ENCODE data around the gene NEK5.
"Not testable (repeated sequence)": the region's sequence is repeated elsewhere in the genome, so short reads cannot be mapped to it uniquely, and the experiment has no call there.

Gene NEK5

GRCh38 chr13:52109116-52109670 is 19.7 kb downstream of the NEK5 start:
- no peak for FAIRE-seq
- TF ChIP-seq, protein P1, sequence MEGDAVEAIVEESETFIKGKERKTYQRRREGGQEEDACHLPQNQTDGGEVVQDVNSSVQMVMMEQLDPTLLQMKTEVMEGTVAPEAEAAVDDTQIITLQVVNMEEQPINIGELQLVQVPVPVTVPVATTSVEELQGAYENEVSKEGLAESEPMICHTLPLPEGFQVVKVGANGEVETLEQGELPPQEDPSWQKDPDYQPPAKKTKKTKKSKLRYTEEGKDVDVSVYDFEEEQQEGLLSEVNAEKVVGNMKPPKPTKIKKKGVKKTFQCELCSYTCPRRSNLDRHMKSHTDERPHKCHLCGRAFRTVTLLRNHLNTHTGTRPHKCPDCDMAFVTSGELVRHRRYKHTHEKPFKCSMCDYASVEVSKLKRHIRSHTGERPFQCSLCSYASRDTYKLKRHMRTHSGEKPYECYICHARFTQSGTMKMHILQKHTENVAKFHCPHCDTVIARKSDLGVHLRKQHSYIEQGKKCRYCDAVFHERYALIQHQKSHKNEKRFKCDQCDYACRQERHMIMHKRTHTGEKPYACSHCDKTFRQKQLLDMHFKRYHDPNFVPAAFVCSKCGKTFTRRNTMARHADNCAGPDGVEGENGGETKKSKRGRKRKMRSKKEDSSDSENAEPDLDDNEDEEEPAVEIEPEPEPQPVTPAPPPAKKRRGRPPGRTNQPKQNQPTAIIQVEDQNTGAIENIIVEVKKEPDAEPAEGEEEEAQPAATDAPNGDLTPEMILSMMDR (IDR thresholded peaks at IDR 0.05; ENCODE audit: insufficient read depth, missing control alignments), result no peak
- no peak for DNase-seq (ENCODE audit: insufficient read length, low spot score)

- FAIRE-seq, result no peak
- no peak for DNase-seq (ENCODE audit: insufficient read length, low spot score)
- TF ChIP-seq, protein P1 (IDR thresholded peaks at IDR 0.05; ENCODE audit: insufficient read depth, missing control alignments), result no peak
Observed at GRCh38 chr13:52105841-52106240, 23.0 kb downstream of the NEK5 start.

DNA sequence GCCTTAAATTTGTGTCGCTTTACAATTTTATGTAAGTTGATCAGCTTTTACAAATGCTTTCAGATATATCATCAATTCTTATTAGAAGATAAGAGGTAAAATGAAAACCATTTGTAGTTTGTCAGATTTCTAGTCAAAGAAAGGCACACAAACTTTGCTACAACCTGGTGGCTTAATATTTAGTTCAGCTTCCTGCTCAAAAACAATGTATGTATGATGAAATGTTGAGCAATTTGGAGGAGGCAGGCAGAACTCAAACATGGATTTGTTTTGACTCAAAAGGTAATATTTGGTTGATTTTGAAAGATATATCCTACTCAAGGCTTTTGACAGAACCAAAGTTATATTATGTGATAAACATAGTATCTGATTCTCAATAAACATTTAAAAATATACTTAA is 24.2 kb downstream of the NEK5 start:
- TF ChIP-seq, protein P1 (IDR thresholded peaks at IDR 0.05; ENCODE audit: insufficient read depth, missing control alignments), result no peak
- FAIRE-seq, result no peak
- DNase-seq (ENCODE audit: insufficient read length, low spot score), result no peak

GRCh38 chr13:52103386-52103785 is 25.5 kb downstream of the NEK5 start:
- TF ChIP-seq, protein P1 (IDR thresholded peaks at IDR 0.05; ENCODE audit: insufficient read depth, missing control alignments), result no peak
- DNase-seq (ENCODE audit: insufficient read length, low spot score) (no peak), FAIRE-seq (no peak)

- DNase-seq (ENCODE audit: insufficient read length, low spot score); FAIRE-seq: not testable (repeated sequence)
Observed at GRCh38 chr13:52102423-52102822, 26.4 kb downstream of the NEK5 start.

DNA sequence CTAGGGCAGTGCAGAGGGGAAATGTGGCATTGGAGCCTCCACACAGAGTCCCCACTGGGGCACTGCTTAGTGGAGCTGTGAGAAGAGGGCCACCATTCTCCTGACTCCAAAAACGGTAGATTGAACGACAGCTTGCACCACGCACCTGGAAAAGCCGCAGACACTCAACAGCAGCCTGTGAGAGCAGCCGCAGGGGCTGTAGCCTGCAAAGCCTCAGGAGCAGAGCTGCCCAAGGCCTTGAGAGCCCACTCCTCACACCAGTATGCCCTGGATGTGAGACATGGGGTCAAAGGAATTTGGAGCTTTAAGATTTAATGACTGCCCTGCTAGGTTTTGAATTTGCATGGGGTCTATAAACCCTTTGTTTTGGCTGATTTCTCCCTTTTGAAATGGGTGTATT is 31.7 kb downstream of the NEK5 start:
- TF ChIP-seq, protein P1 (IDR thresholded peaks at IDR 0.05; ENCODE audit: insufficient read depth, missing control alignments), result no peak
- FAIRE-seq, result no peak
- DNase-seq (ENCODE audit: insufficient read length, low spot score), result no peak

DNA sequence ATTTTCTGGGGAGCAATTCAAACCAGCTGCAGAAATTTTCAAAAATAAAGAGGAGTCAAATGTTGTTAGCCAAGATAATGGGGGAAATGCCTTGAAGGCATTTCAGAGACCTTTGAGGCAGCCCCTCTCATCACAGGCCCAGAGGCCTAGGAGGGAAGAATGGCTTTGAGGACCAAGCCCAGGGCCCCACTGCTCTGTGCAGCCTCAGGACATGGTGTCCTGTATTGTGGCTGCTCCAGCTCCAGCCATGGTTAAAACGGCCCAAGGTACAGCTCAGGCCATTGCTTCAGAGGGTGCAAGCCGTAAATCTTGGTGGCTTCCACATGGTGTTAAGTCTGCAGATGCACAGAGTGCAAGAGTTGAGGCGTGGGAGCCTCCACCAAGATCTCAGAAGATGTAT is 32.1 kb downstream of the NEK5 start:
- DNase-seq (ENCODE audit: insufficient read length, low spot score) (no peak), FAIRE-seq (no peak)
- TF ChIP-seq, protein P1 (IDR thresholded peaks at IDR 0.05; ENCODE audit: insufficient read depth, missing control alignments), result no peak

GRCh38 chr13:52096062-52096461 is 32.8 kb downstream of the NEK5 start:
- TF ChIP-seq, protein P1 (IDR thresholded peaks at IDR 0.05; ENCODE audit: insufficient read depth, missing control alignments), result no peak
- DNase-seq (ENCODE audit: insufficient read length, low spot score) (no peak), FAIRE-seq (no peak)

Data from D721Med (cell line).